ENCODE measurements around the gene DNAH17. TPM values are rescaled to one million over a fixed set of nuclear protein-coding genes. Genes with fewer than 3 reads are reported as not detected.

DNAH17 gene
- total RNA-seq, 2 donors from 2014 or later: not detected

GRCh38 chr17:78387977-78388941 is 188.9 kb downstream of the DNAH17 start:
- H3K9me3 ChIP-seq: no peaks in the 10 kb centered on the region
- peak overlapping the region in 2 of 4 donors; percentile 49 to 77 for H3K27ac ChIP-seq
- DNase-seq (peak in 2 of 4 donors; percentile 22 to 69), ATAC-seq (no peak)
- no peaks in the 10 kb centered on the region for H3K36me3 ChIP-seq (replicated peaks in 1 of 2; ENCODE audit: insufficient read depth in 1 of 2, low read depth in 2 of 2)
- intact Hi-C loops (cut with DNase I): no loop called here
- H3K27me3 ChIP-seq: no peaks in the 10 kb centered on the region
- H3K4me1 ChIP-seq: peaks cover 15% of the 10 kb centered on the region
- no peak overlapping the region for H3K4me3 ChIP-seq
- WGBS, 2 donors: 54 to 66% methylated on average over 10 of the region's 10 CpGs
- TF ChIP-seq CTCF (IDR thresholded peaks at IDR 0.05) (no peak), POLR2A (IDR thresholded peaks at IDR 0.05) (peak in 1 of 3 donors; percentile 48)

GRCh38 chr17:78384479-78385175 is 192.6 kb downstream of the DNAH17 start:
- no peak overlapping the region for H3K4me3 ChIP-seq
- no peaks in the 10 kb centered on the region for H3K36me3 ChIP-seq (replicated peaks in 1 of 2; ENCODE audit: insufficient read depth in 1 of 2, low read depth in 2 of 2)
- TF ChIP-seq CTCF (IDR thresholded peaks at IDR 0.05): no peak
- TF ChIP-seq POLR2A (IDR thresholded peaks at IDR 0.05): no peak
- H3K27me3 ChIP-seq: no peaks in the 10 kb centered on the region
- H3K9me3 ChIP-seq: no peaks in the 10 kb centered on the region
- WGBS, 2 donors: 81 to 88% methylated on average over 23 of the region's 23 CpGs
- peak overlapping the region in 3 of 4 donors; percentile 7 to 77 (median 36) for H3K27ac ChIP-seq
- DNase-seq: no peak
- peaks cover 41% of the 10 kb centered on the region for H3K4me1 ChIP-seq
- no peak for ATAC-seq
- intact Hi-C loops (cut with DNase I): no loop called here

- no peak overlapping the region for H3K4me3 ChIP-seq
- H3K4me1 ChIP-seq: peaks cover 47% of the 10 kb centered on the region
- intact Hi-C loops (cut with DNase I): no loop called here
- peak overlapping the region in 3 of 4 donors; percentile 7 to 77 (median 38) for H3K27ac ChIP-seq
- H3K9me3 ChIP-seq: no peaks in the 10 kb centered on the region
- no peaks in the 10 kb centered on the region for H3K27me3 ChIP-seq
- DNase-seq (peak; percentile 32 to 85 (median 58)), ATAC-seq (peak; percentile 62)
- H3K36me3 ChIP-seq (replicated peaks in 1 of 2; ENCODE audit: insufficient read depth in 1 of 2, low read depth in 2 of 2): no peaks in the 10 kb centered on the region
- TF ChIP-seq CTCF (IDR thresholded peaks at IDR 0.05) (no peak), POLR2A (IDR thresholded peaks at IDR 0.05) (peak in 1 of 3 donors; percentile 28)
- WGBS, 2 donors: 48 to 68% methylated on average over 15 of the region's 15 CpGs
These were observed 193.3 kb downstream of the DNAH17 start for GRCh38 chr17:78383725-78384471.

GRCh38 chr17:78381601-78382232 is 195.5 kb downstream of the DNAH17 start:
- Histone ChIP-seq H3K4me3 (no peak overlapping the region), H3K4me1 (peaks cover 41% of the 10 kb centered on the region), H3K27ac (peak overlapping the region in 3 of 4 donors; percentile 23 to 65 (median 39)), H3K9me3 (no peaks in the 10 kb centered on the region), H3K36me3 (replicated peaks in 1 of 2; ENCODE audit: insufficient read depth in 1 of 2, low read depth in 2 of 2) (no peaks in the 10 kb centered on the region), H3K27me3 (no peaks in the 10 kb centered on the region)
- no peak for DNase-seq
- no peak for TF ChIP-seq CTCF (IDR thresholded peaks at IDR 0.05)
- no peak for TF ChIP-seq POLR2A (IDR thresholded peaks at IDR 0.05)
- ATAC-seq: no peak
- intact Hi-C loops (cut with DNase I): no loop called here
- WGBS, 2 donors: 61 to 69% methylated on average over 12 of the region's 12 CpGs
